GM12891 (cell line): ENCODE data around the gene SNCA.

Experiments used
- POLR2A ChIP-seq: IDR thresholded peaks from 2 replicates; pipeline ENCODE4 v1.6.1; 2011; ENCODE audit warnings: low read depth, low read length, control low read depth
- POLR2AphosphoS5 ChIP-seq: IDR thresholded peaks from 2 replicates; pipeline ENCODE4 v1.6.1; 2011; ENCODE audit warnings: low read depth, low read length, control low read depth

GRCh38 chr4:89788206-89789072 lies 48.5 kb downstream of the SNCA start:
- no peak for TF ChIP-seq POLR2A
- no peak for TF ChIP-seq POLR2AphosphoS5
